ENCODE measurements around the gene TMEM30B. TPM values are rescaled to one million over a fixed set of nuclear protein-coding genes. Genes with fewer than 3 reads are reported as not detected.
A peak's percentile ranks its signal among the peaks of the same experiment; 100 is the strongest.
"Not testable (repeated sequence)": the region's sequence is repeated elsewhere in the genome, so short reads cannot be mapped to it uniquely, and the experiment has no call there.

TMEM30B gene
- total RNA-seq, 1 donor from 2014 or later, result 14.7 TPM

GRCh38 chr14:61264651-61265050, 16.5 kb downstream of the TMEM30B start:
- no peak for ATAC-seq

DNA sequence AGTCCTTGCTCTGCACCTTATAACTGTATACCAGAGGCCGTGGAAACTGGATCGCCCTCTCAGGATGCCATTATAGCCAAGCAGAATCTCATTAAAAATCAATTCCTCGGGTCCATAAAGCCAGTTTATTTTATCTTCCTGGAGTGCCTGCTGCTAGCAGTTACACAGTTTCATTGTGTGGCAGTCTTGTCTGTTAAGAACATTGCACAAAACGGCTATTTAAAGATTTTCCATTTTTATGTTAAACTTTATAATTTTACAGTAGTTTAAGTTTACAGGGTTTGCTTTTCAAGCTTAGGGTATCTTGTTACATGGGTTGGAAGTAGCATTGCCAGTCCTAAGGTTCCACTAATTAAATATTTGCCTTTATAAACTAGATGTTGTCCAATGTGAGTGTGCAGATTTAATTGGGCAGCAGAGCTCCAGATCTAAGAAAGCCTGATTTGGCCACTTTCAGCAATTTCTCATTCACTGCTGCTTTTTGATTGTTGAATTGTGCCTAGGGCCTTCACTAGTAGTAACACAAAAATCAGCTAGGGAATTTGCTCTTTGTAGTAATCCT, 17.0 kb downstream of the TMEM30B start:
- ATAC-seq, result no peak

DNA sequence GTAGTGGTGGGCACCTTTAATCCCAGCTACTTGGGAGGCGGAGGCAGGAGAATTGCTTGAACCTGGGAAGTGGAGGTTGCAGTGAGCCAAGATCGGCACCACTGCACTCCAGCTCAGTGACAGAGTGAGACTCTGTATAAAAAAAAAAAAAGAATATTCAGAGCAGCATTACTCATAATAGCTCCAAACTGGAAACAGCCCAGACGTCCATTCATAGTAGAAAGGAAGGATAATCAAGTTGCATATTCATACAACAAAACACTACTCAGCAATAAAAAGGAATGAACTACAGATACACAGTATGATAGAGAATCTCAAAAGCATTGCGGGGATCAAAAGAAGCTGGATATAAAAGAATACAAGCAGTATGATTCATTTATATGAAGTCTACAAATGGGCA, 19.1 kb downstream of the TMEM30B start:
- ATAC-seq, result no peak

GRCh38 chr14:61260939-61261776, 20.0 kb downstream of the TMEM30B start:
- no peak for ATAC-seq

- ATAC-seq, result no peak
Measured at GRCh38 chr14:61258985-61259384, 22.2 kb downstream of the TMEM30B start.

DNA sequence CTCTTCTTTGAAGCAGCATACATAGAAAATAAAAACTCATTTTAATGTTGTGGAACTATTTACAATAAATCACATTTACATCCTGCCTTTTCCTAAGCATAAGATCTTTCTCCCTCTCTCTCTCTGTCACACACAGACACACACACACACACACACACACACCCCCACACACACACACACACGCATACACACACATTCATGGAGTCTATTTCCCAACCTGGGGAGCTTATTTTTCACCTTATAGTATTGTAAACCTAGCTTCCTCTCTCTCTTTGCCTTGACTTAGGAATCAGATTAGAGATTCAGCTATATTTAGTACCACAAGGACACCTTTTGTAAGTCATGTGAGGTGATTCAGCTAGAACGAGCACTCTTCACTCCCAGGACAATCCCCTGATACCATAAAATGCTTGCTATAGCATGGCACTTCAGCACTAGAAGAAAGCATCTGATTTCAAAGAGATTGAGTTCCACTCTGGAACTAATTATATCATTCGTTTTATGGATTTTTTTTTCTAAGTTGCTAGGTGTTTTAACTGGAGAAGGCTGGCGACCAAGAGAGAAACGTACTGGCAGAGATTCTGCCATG, 23.6 kb downstream of the TMEM30B start:
- no peak for ATAC-seq

DNA sequence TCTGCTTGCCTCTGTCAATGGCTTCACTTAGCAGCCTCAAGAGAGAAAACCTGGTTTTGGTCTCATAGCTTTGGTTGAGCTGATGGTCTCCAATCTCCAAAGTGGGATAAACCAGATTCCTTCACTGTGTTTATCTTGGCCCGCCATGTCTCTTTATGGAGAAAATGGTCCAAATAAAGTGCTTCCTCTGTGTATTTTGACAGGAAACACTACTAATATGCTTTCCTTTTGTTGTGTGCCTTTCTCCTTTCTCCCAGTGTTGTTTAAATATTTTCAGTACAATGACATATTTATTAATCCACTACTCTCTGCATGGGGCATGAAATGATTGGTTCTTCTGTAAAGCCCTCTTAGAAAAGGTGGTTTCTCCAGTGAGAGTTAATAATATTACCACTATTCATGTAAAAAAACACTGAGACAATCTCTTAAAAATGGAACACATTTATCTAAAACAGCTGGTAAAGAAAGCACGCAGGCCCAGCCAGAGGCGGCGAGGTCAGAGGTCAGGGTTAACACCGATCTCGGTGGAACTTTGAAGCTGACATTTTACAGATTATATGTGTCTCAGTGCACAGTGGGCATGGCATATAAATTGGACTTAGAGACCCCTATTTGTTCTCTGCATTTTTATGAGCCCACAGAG, 24.2 kb downstream of the TMEM30B start:
- ATAC-seq, result no peak

GRCh38 chr14:61255968-61256367, 25.2 kb downstream of the TMEM30B start:
- no peak for ATAC-seq

DNA sequence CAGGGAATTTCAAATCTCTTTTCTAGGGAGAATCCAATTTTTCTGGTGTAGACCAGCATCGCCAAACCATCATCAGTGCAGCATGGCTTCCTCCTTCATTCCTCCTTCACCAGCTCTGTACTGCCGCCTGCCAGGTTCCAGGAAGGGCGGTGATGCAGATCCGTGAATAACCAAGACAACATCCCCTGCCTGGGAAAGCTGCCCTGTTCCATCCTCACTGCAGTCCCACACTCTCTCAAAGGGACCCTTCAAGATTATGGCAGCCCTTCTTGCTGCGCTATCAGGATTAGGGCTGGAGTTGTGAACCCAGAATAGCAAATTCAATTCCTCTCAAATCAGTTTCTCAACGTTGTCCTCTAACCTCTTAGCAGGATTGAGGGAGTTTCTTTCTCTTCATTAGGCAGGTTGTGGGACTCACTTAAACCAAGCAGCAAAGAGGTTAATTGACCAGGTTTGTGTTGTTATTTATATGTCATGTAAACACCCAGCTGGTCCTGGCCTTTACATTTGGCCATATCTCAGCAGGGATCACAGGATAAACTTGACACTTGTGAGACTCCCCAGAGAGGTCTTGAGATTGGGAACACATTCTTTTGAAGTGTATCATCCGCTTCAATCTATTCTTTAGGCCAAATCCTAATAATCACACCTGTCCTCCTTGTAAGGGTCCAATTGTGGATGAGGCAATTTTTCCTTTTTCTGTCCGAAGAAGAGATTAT, 26.2 kb downstream of the TMEM30B start:
- no peak for ATAC-seq

- ATAC-seq, result no peak
Measured at GRCh38 chr14:61253064-61253738, 27.9 kb downstream of the TMEM30B start.

GRCh38 chr14:61252369-61253063, 28.6 kb downstream of the TMEM30B start:
- peak; percentile 93 for ATAC-seq

DNA sequence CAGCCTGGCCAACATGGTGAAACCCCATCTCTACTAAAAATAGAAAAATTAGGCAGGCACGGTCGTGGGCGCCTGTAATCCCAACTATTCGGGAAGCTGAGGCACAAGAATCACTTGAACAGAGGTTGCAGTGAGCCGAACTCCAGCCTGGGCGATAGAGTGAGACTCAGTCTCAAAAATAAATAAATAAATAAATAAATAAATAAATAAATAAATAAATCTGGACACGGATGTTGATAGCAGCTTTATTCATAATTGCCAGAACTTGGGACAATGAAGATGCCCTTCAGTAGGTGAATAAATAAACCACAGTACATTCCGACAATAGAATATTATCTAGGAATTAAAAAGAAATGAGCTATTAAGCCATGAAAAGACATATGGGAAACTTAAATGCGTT, 31.1 kb downstream of the TMEM30B start:
- no peak for ATAC-seq

DNA sequence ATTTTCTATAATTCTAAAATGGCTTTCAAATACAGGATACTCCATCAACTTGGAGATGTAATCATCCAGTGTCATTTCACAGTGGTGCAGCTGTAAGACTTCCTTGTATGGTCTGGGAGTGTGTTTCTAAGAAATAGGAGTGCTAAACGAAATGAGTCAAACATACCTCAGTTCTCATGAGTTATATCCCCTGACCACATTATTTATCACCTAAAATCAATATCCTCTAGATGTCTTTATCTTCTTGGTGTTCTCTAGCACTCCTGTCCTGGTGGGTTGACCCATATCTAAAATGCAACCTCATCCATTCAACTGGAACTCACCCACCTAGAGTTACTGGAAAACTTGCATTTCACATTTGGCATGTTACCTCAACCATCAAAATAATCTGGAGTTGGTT, 33.2 kb downstream of the TMEM30B start:
- no peak for ATAC-seq

- ATAC-seq, result no peak
Measured at GRCh38 chr14:61246721-61247120, 34.4 kb downstream of the TMEM30B start.

- ATAC-seq, result no peak
Measured at GRCh38 chr14:61244009-61244408, 37.1 kb downstream of the TMEM30B start.

DNA sequence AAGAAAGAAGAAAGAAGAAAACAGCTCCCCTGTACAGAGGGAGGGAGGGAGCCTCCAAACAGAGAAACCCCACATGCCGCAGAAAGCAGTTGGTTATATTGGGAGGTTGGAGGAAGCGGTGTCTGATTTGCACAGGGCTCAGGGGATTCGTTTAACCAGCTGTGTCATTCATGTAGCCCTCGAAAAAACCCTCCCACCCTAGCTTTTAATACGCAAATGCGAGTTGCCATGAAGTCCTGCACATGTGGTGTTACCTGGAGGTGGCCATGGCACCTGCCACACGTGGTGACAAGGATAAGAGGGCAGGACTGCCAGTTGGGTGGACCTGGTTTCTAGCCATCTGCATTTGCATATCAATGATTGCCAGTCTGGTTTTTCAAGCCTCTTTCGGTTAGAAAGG, 40.9 kb downstream of the TMEM30B start:
- no peak for ATAC-seq

DNA sequence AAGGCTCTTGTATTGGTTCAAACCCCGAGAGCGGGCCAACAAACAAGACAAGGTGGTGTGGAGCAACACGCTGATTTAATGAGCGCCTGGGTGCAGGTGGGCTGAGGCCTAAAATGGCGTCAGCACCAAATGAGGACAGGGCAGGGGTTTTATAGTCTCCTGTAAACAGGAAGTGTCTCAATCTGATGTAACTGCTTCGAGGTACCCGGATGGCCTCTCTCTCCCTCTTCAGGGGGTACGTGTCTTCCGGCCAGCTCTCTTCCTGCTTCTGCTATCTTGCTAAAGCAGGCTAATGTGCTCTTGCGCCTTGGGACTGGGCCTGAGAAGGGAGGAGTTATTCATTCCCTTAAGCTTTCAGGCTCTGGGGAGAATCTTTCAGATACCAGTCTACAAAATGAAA, 41.9 kb downstream of the TMEM30B start:
- ATAC-seq, result not testable (repeated sequence)

GRCh38 chr14:61238611-61239245, 42.4 kb downstream of the TMEM30B start:
- no peak for ATAC-seq

DNA sequence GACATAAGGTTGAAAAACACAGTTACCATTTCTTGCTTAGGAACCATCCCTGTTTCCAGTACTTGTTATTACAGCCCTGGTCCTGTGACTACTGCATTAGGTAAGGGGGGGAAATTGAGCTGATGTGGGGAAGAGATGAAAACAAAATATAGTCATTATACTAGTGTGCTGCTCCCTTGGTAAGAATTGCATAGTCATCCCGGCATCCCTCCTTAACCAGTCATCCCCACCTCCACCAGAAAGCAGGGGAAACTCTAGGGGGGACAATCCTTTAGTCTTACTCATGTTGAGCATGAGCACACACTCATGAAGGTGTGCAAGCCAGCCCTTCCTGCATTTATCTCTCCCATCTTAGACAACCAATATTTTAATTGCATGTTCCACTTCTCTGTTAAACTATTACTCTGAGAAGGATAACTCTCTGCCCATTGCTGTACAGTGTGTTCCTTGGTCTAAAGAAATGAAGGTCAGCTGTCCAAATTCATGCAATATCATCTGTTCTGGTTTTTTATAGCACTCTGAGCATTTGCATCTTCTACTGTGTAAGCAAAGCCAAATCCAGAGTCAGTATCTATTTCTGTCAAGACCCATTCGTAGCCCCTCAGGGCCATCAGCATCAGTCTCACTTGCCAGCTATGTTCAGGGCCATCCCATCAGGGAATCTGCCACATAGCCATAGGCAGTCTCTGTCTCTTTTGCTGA, 46.8 kb downstream of the TMEM30B start:
- no peak for ATAC-seq

DNA sequence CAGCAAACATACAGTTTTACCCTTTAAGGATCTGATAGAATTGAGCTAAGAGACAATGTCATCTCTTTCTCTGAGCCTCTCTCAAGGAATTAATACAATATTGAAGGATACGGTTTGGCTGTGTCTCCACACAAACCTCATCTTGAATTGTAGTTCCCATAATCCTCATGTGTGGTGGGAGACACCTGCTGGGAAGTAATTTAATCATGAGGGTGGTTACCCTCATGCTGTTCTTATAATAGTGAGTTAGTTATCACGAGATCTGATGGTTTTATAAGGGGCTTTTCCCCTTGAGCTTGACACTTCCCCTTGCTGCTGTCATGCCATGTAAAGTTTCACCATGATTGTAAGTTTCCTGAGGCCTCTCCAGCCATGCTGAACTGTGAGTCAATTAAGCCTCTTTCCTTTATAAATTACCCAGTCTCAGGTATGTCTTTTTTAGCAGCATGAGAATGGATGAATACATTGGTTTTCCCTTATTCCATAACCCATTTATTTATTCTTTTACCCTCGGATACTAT, 47.6 kb downstream of the TMEM30B start:
- no peak for ATAC-seq
